Peyer's patch (tissue), 4 donors: ENCODE results near the gene TRIM50. TPM values are rescaled to one million over a fixed set of nuclear protein-coding genes. Genes with fewer than 3 reads are reported as not detected.
"Not testable (repeated sequence)": the region's sequence is repeated elsewhere in the genome, so short reads cannot be mapped to it uniquely, and the experiment has no call there.

Experiments
- DNase-seq, 3 donors: peaks; one replicate each; pipeline ENCODE4 v3.0.0-alpha.2; 2017 to 2019
- H3K27ac ChIP-seq, 4 donors: fragments of 200-600 bp; sonication (generic); one replicate each; pipeline ENCODE4 v1.5.1; 2016 to 2019
- H3K27me3 ChIP-seq, 2 donors: fragments of 200-600 bp; sonication (generic); one replicate each; pipeline ENCODE4 v1.5.1; 2019
- H3K36me3 ChIP-seq, 3 donors: fragments of 200-600 bp; sonication (generic); one replicate each; pipeline ENCODE4 v1.5.1; 2016 to 2019
- H3K4me1 ChIP-seq, 4 donors: fragments of 200-600 bp; sonication (generic); one replicate each; pipeline ENCODE4 v1.5.1; 2016 to 2019
- H3K4me3 ChIP-seq, 4 donors: fragments of 200-600 bp; sonication (generic); 1 replicate in 3 of 4; 2 replicates in 1 of 4; pipeline ENCODE4 v1.5.1; 2016 to 2019; ENCODE audit warnings: mild to moderate bottlenecking in 1 of 4
- H3K9me3 ChIP-seq, 4 donors: fragments of 200-600 bp; sonication (generic); one replicate each; pipeline ENCODE4 v1.5.1; 2016 to 2019; ENCODE audit warnings: mild to moderate bottlenecking in 1 of 4
- small RNA-seq, 2 donors: library from RNA; depleted of rRNA; stranded (forward); fragments of <200 nt; gene quantifications; one replicate each; pipeline ENCODE3, GENCODE V24; 2016
- total RNA-seq, 4 donors: library from RNA; depleted of rRNA; stranded (reverse); fragments of >200 nt; gene quantifications; one replicate each; pipeline ENCODE4 v1.1.0, GENCODE V29; 2016

The TRIM50 gene
- total RNA-seq, 4 donors from 2014 or later = 1.1 to 5.4 (median 2.6) TPM; not detected in 1

- H3K9me3 ChIP-seq, H3K4me3 ChIP-seq, H3K27ac ChIP-seq, H3K4me1 ChIP-seq, H3K36me3 ChIP-seq, H3K27me3 ChIP-seq, DNase-seq: not testable (repeated sequence)
Measured at GRCh38 chr7:73266719-73267368, 61.0 kb downstream of the TRIM50 start.

Small RNAs within 50 kb of the gene (small RNA-seq; reads per million reads assigned to genes)
- gene RNU6-1080P = 0 reads per million in 2 donors

Other genes with a start within 250 kb of the TRIM50 start
- gene SPDYE9, start 242.0 kb downstream of the TRIM50 start, total RNA-seq = not detected
- 10 to 100 TPM; 18.2 to 27.7 (median 25.2) TPM for gene NSUN5, start 19.3 kb downstream of the TRIM50 start, total RNA-seq
- gene FKBP6, start 79 bp upstream of the TRIM50 start, total RNA-seq = not detected
- gene FZD9, start 105.7 kb upstream of the TRIM50 start, total RNA-seq = 1 to 10 TPM in 2 of 4 donors, under 1 TPM in 1, not detected in 1; 0.88 to 3.8 (median 1.2) TPM
- gene BAZ1B, start 194.2 kb upstream of the TRIM50 start, total RNA-seq = 100 to 1,000 TPM in 1 of 4 donors, 10 to 100 TPM in 3; 38.6 to 162 (median 52.6) TPM
- gene BCL7B, start 229.6 kb upstream of the TRIM50 start, total RNA-seq = 10 to 100 TPM; 63.5 to 73.4 (median 70.6) TPM